Rectal smooth muscle tissue (tissue), 1 donor: ENCODE results near the gene NNMT.

Source experiments
- H3K27ac ChIP-seq: one replicate; pipeline ENCODE4 v1.7.0; 2013; ENCODE audit warnings: low read depth, low read length, inconsistent platforms
- H3K27me3 ChIP-seq: one replicate; pipeline ENCODE4 v1.7.0; 2013; ENCODE audit warnings: low read length; ENCODE audit not compliant: control insufficient read depth, insufficient read depth
- H3K36me3 ChIP-seq: one replicate; pipeline ENCODE4 v1.7.0; 2013; ENCODE audit warnings: low read length; ENCODE audit not compliant: control insufficient read depth, insufficient read depth
- H3K4me1 ChIP-seq: one replicate; pipeline ENCODE4 v1.7.0; 2013; ENCODE audit warnings: low read length; ENCODE audit not compliant: control insufficient read depth, insufficient read depth
- H3K4me3 ChIP-seq: one replicate; pipeline ENCODE4 v1.7.0; 2013; ENCODE audit warnings: low read length
- H3K9ac ChIP-seq: one replicate; pipeline ENCODE4 v1.7.0; 2013; ENCODE audit warnings: low read length

NNMT gene

GRCh38 chr11:114350022-114350421, 53.8 kb downstream of the NNMT start:
- H3K27me3 ChIP-seq = no peaks in the 10 kb centered on the region
- no peaks in the 10 kb centered on the region for H3K4me1 ChIP-seq
- H3K4me3 ChIP-seq = no peak overlapping the region
- no peaks in the 10 kb centered on the region for H3K36me3 ChIP-seq
- H3K27ac ChIP-seq = no peak overlapping the region
- H3K9ac ChIP-seq = no peak overlapping the region

GRCh38 chr11:114353443-114353842, 57.2 kb downstream of the NNMT start:
- Histone ChIP-seq H3K4me1 (no peaks in the 10 kb centered on the region), H3K27me3 (no peaks in the 10 kb centered on the region), H3K9ac (no peak overlapping the region), H3K4me3 (no peak overlapping the region), H3K36me3 (no peaks in the 10 kb centered on the region), H3K27ac (no peak overlapping the region)

- H3K4me3 ChIP-seq = no peak overlapping the region
- H3K36me3 ChIP-seq = no peaks in the 10 kb centered on the region
- no peak overlapping the region for H3K27ac ChIP-seq
- H3K4me1 ChIP-seq = no peaks in the 10 kb centered on the region
- H3K27me3 ChIP-seq = no peaks in the 10 kb centered on the region
- H3K9ac ChIP-seq = no peak overlapping the region
Observed at GRCh38 chr11:114354076-114354475, 57.9 kb downstream of the NNMT start.

GRCh38 chr11:114358716-114359115, 62.5 kb downstream of the NNMT start:
- Histone ChIP-seq H3K27ac (no peak overlapping the region), H3K36me3 (no peaks in the 10 kb centered on the region), H3K4me3 (no peak overlapping the region), H3K4me1 (no peaks in the 10 kb centered on the region), H3K27me3 (no peaks in the 10 kb centered on the region), H3K9ac (no peak overlapping the region)

- Histone ChIP-seq H3K27ac (no peak overlapping the region), H3K27me3 (no peaks in the 10 kb centered on the region), H3K4me3 (no peak overlapping the region), H3K36me3 (no peaks in the 10 kb centered on the region), H3K9ac (no peak overlapping the region), H3K4me1 (no peaks in the 10 kb centered on the region)
Observed at GRCh38 chr11:114359342-114359741, 63.1 kb downstream of the NNMT start.

GRCh38 chr11:114362326-114362725, 66.1 kb downstream of the NNMT start:
- H3K36me3 ChIP-seq = no peaks in the 10 kb centered on the region
- H3K4me3 ChIP-seq = no peak overlapping the region
- H3K27ac ChIP-seq = no peak overlapping the region
- no peaks in the 10 kb centered on the region for H3K27me3 ChIP-seq
- H3K9ac ChIP-seq = no peak overlapping the region
- no peaks in the 10 kb centered on the region for H3K4me1 ChIP-seq

GRCh38 chr11:114362958-114363357, 66.8 kb downstream of the NNMT start:
- Histone ChIP-seq H3K4me1 (no peaks in the 10 kb centered on the region), H3K27ac (no peak overlapping the region), H3K9ac (no peak overlapping the region), H3K4me3 (no peak overlapping the region), H3K27me3 (no peaks in the 10 kb centered on the region), H3K36me3 (no peaks in the 10 kb centered on the region)
